T-cell (primary cell): ENCODE results near the gene PDZD7. TPM values are rescaled to one million over a fixed set of nuclear protein-coding genes. Genes with fewer than 3 reads are reported as not detected.

ENCODE experiments used
- ATAC-seq, 4 experiments: fragments of 200-7000 bp in 3 of 4; fragments of 150-1000 bp in 1 of 4; cut with Tn5 transposase; replicated peaks in 1 of 4; 1 replicate in 3 of 4; 2 replicates in 1 of 4; pipeline ENCODE4 v1.10.0; 2021; ENCODE audit warnings: moderate library complexity in 3 of 4, mild to moderate bottlenecking in 2 of 4, moderate number of reproducible peaks in 1 of 4
- CTCF ChIA-PET, 2 donors: fragments of 300-600 bp; sonication (Branson Sonifier 250); formaldehyde crosslinking; loops; one replicate each; lab custom pipeline; 2022; ENCODE audit warnings: antibody characterized with exemption in 2 of 2; lab: Charles Lee
- POLR2A ChIA-PET, 2 donors: fragments of 300-600 bp; sonication (Branson Sonifier 250); formaldehyde crosslinking; loops; one replicate each; lab custom pipeline; 2022; ENCODE audit warnings: antibody characterized with exemption in 2 of 2; lab: Charles Lee
- DNase-seq, 35 experiments: peaks; one replicate each; pipeline versions ENCODE4 v3.0.0 to v3.0.0-alpha.2; 2013 to 2023
- H3K27ac ChIP-seq: one replicate; pipeline ENCODE4 v1.5.1; 2013; ENCODE audit warnings: low read length
- H3K27me3 ChIP-seq, 2 experiments: replicated peaks in 1 of 2; 1 replicate in 1 of 2; 2 replicates in 1 of 2; pipeline versions ENCODE4 v1.6.1 to v1.7.0; 2013; ENCODE audit warnings: low read length in 1 of 2, mixed read lengths in 1 of 2; ENCODE audit not compliant: control insufficient read depth in 2 of 2, insufficient read depth in 2 of 2; ENCODE audit errors: extremely low read depth in 1 of 2
- H3K36me3 ChIP-seq, 2 donors: 1 replicate in 1 of 2; 2 replicates in 1 of 2; pipeline versions ENCODE4 v1.6.1 to v1.7.0; 2013; ENCODE audit warnings: low read length in 1 of 2; ENCODE audit not compliant: control insufficient read depth in 2 of 2, insufficient read depth in 1 of 2; ENCODE audit errors: extremely low read depth in 1 of 2
- H3K4me1 ChIP-seq, 2 experiments: 1 replicate in 1 of 2; 2 replicates in 1 of 2; pipeline versions ENCODE4 v1.6.1 to v1.7.0; 2013; ENCODE audit warnings: low read length in 2 of 2, mixed read lengths in 1 of 2; ENCODE audit not compliant: insufficient read depth in 2 of 2, control insufficient read depth in 1 of 2; ENCODE audit errors: extremely low read depth in 1 of 2
- H3K4me3 ChIP-seq, 2 donors: 1 replicate in 1 of 2; 2 replicates in 1 of 2; pipeline versions ENCODE4 v1.5.1 to v1.7.0; 2013; ENCODE audit warnings: mild to moderate bottlenecking in 2 of 2, low read length in 1 of 2, moderate library complexity in 1 of 2; ENCODE audit not compliant: control insufficient read depth in 1 of 2; ENCODE audit errors: extremely low read depth in 1 of 2
- H3K9me3 ChIP-seq: 2 replicates; pipeline ENCODE4 v1.7.0; 2013
- H3K27ac Mint-ChIP-seq, 2 donors: one replicate each; pipeline ENCODE4 v1.8.0; 2020 to 2021; ENCODE audit warnings: mild to moderate bottlenecking in 2 of 2, mixed read lengths in 2 of 2
- H3K27me3 Mint-ChIP-seq, 2 donors: one replicate each; pipeline ENCODE4 v1.8.0; 2021 to 2022; ENCODE audit warnings: mixed read lengths in 2 of 2
- H3K36me3 Mint-ChIP-seq: one replicate; pipeline ENCODE4 v1.8.0; 2021; ENCODE audit warnings: mixed read lengths
- H3K4me1 Mint-ChIP-seq, 3 donors: one replicate each; pipeline ENCODE4 v1.8.0; 2020 to 2022; ENCODE audit warnings: mixed read lengths in 3 of 3, mild to moderate bottlenecking in 1 of 3
- H3K4me3 Mint-ChIP-seq, 3 donors: one replicate each; pipeline ENCODE4 v1.8.0; 2020 to 2022; ENCODE audit warnings: mild to moderate bottlenecking in 3 of 3, mixed read lengths in 3 of 3, moderate library complexity in 3 of 3
- H3K9me3 Mint-ChIP-seq, 3 donors: one replicate each; pipeline ENCODE4 v1.8.0; 2020 to 2022; ENCODE audit warnings: mixed read lengths in 3 of 3
- WGBS: methylation state at CpG from one replicate; pipeline ENCODE4 v1.1.5; 2013; ENCODE audit warnings: missing lambda C conversion rate; ENCODE audit not compliant: insufficient coverage; 5-methylcytosine and 5-hydroxymethylcytosine counted together
- total RNA-seq, 35 experiments: library from RNA in 6 of 35; stranded (reverse) in 6 of 35; fragments of 120-200 nt in 1 of 35; gene quantifications; one replicate each; pipeline versions ENCODE4 v1.2.1 to v1.2.4 and lab custom pipeline; 2013 to 2026

Gene PDZD7
- total RNA-seq, 5 donors from 2014 or later (not counting 1 experiment from before 2014, with no cell fraction given) = 1.7 to 2.7 (median 2.3) TPM

GRCh38 chr10:101028446-101029337, 2.2 kb downstream of the PDZD7 start:
- DNase-seq (no peak), ATAC-seq (no peak)
- POLR2A ChIA-PET = interaction anchor here (0.6 to 1.1 kb wide), 5 partner anchors 9 to 265 kb away, joined by 3 to 4 read pairs (median 3); no protein-coding TSS in a partner anchor
- H3K9me3 ChIP-seq = no peaks in the 10 kb centered on the region
- Mint-ChIP-seq H3K9me3 (no peaks in the 10 kb centered on the region), H3K27ac (no peak overlapping the region), H3K27me3 (no peaks in the 10 kb centered on the region), H3K4me3 (no peak overlapping the region), H3K4me1 (peaks cover 15 to 26% (median 17%) of the 10 kb centered on the region in 3 donors), H3K36me3 (no peaks in the 10 kb centered on the region)
- H3K4me1 ChIP-seq = peaks cover 7 to 27% of the 10 kb centered on the region in 2 experiments
- no peak overlapping the region for H3K4me3 ChIP-seq
- H3K27ac ChIP-seq = no peak overlapping the region
- H3K36me3 ChIP-seq = no peaks in the 10 kb centered on the region
- WGBS = 71% methylated on average over 2 of the region's 7 CpGs
- H3K27me3 ChIP-seq = peaks cover 0 to 11% of the 10 kb centered on the region in 2 experiments
- CTCF ChIA-PET = interaction anchor here (0.6 to 1.2 kb wide), 7 partner anchors 10 to 30 kb away, joined by 3 to 4 read pairs (median 3); no protein-coding TSS in a partner anchor

- DNase-seq = no peak
- 86% methylated on average over 6 of the region's 10 CpGs for WGBS
- Histone ChIP-seq H3K27ac (no peak overlapping the region), H3K4me1 (peaks cover 2 to 15% of the 10 kb centered on the region in 2 experiments), H3K9me3 (no peaks in the 10 kb centered on the region), H3K4me3 (no peak overlapping the region), H3K27me3 (peaks cover 0 to 14% of the 10 kb centered on the region in 2 experiments), H3K36me3 (no peaks in the 10 kb centered on the region)
- ChIA-PET POLR2A (no interaction called here), CTCF (interaction anchor here in 1 of 2 donors (0.5 kb wide), 1 partner anchor 565 kb away, joined by 3 read pairs; no protein-coding TSS in a partner anchor)
- Mint-ChIP-seq H3K4me3 (no peak overlapping the region), H3K27me3 (peaks cover 0 to under 1% of the 10 kb centered on the region in 2 donors), H3K4me1 (peaks cover 2 to 12% (median 4%) of the 10 kb centered on the region in 3 donors), H3K9me3 (no peaks in the 10 kb centered on the region), H3K36me3 (no peaks in the 10 kb centered on the region), H3K27ac (no peak overlapping the region)
- ATAC-seq = no peak
Measured at GRCh38 chr10:101027106-101027720, 3.7 kb downstream of the PDZD7 start.

GRCh38 chr10:101022967-101023705, 7.8 kb downstream of the PDZD7 start:
- Histone ChIP-seq H3K4me1 (peaks cover 0 to 8% of the 10 kb centered on the region in 2 experiments), H3K9me3 (no peaks in the 10 kb centered on the region), H3K27me3 (peaks cover 0 to 34% of the 10 kb centered on the region in 2 experiments), H3K4me3 (no peak overlapping the region), H3K36me3 (no peaks in the 10 kb centered on the region), H3K27ac (no peak overlapping the region)
- CTCF ChIA-PET = no interaction called here
- peaks cover 20 to 26% of the 10 kb centered on the region in 2 donors for H3K27me3 Mint-ChIP-seq
- no peak overlapping the region for H3K4me3 Mint-ChIP-seq
- no peak overlapping the region for H3K27ac Mint-ChIP-seq
- no peak for DNase-seq
- H3K9me3 Mint-ChIP-seq = no peaks in the 10 kb centered on the region
- POLR2A ChIA-PET = interaction anchor here in 1 of 2 donors (0.5 to 0.7 kb wide), 2 partner anchors 8 to 18 kb away, joined by 3 read pairs; no protein-coding TSS in a partner anchor
- ATAC-seq = no peak
- 95% methylated on average over 13 of the region's 15 CpGs for WGBS
- no peaks in the 10 kb centered on the region for H3K36me3 Mint-ChIP-seq
- H3K4me1 Mint-ChIP-seq = peaks cover 5 to 6% (median 6%) of the 10 kb centered on the region in 3 donors

GRCh38 chr10:101021692-101022251, 9.2 kb downstream of the PDZD7 start:
- Histone ChIP-seq H3K27ac (no peak overlapping the region), H3K27me3 (peaks cover 0 to 47% of the 10 kb centered on the region in 2 experiments), H3K36me3 (no peaks in the 10 kb centered on the region), H3K9me3 (no peaks in the 10 kb centered on the region), H3K4me1 (peaks cover 0 to 8% of the 10 kb centered on the region in 2 experiments), H3K4me3 (no peak overlapping the region)
- WGBS = 74% methylated on average over 10 of the region's 11 CpGs
- POLR2A ChIA-PET = interaction anchor here in 1 of 2 donors (0.5 kb wide), 1 partner anchor 106 kb away, joined by 3 read pairs; no protein-coding TSS in a partner anchor
- Mint-ChIP-seq H3K27ac (no peak overlapping the region), H3K27me3 (peaks cover 32 to 35% of the 10 kb centered on the region in 2 donors), H3K36me3 (no peaks in the 10 kb centered on the region), H3K4me1 (peaks cover 5 to 6% (median 6%) of the 10 kb centered on the region in 3 donors), H3K4me3 (no peak overlapping the region), H3K9me3 (no peaks in the 10 kb centered on the region)
- no peak for DNase-seq
- no peak for ATAC-seq
- CTCF ChIA-PET = interaction anchor here (0.6 to 0.7 kb wide), 4 partner anchors 9 to 100 kb away, joined by 3 to 7 read pairs (median 4); no protein-coding TSS in a partner anchor

GRCh38 chr10:101021239-101021638, 9.7 kb downstream of the PDZD7 start:
- WGBS = 84% methylated on average over 3 of the region's 4 CpGs
- no peak overlapping the region for H3K4me3 ChIP-seq
- H3K27me3 ChIP-seq = peaks cover 0 to 52% of the 10 kb centered on the region in 2 experiments
- no peaks in the 10 kb centered on the region for H3K9me3 ChIP-seq
- Mint-ChIP-seq H3K36me3 (no peaks in the 10 kb centered on the region), H3K9me3 (no peaks in the 10 kb centered on the region), H3K4me1 (peaks cover 5 to 6% (median 6%) of the 10 kb centered on the region in 3 donors), H3K4me3 (no peak overlapping the region), H3K27ac (no peak overlapping the region), H3K27me3 (peaks cover 37 to 40% of the 10 kb centered on the region in 2 donors)
- H3K27ac ChIP-seq = no peak overlapping the region
- POLR2A ChIA-PET = no interaction called here
- ATAC-seq (no peak), DNase-seq (no peak)
- H3K36me3 ChIP-seq = no peaks in the 10 kb centered on the region
- CTCF ChIA-PET = interaction anchor here in 1 of 2 donors (0.6 kb wide), 1 partner anchor 9 kb away, joined by 7 read pairs; no protein-coding TSS in a partner anchor
- H3K4me1 ChIP-seq = peaks cover 0 to 8% of the 10 kb centered on the region in 2 experiments
